HUDEP-2 (cell line): ENCODE results near the gene PAK2.
A peak's percentile ranks its signal among the peaks of the same experiment; 100 is the strongest.
"Not testable (repeated sequence)": the region's sequence is repeated elsewhere in the genome, so short reads cannot be mapped to it uniquely, and the experiment has no call there.

Experiments
- DNase-seq, 76 experiments: peaks; one replicate each; lab custom pipeline; 2025; ENCODE audit not compliant: unreplicated experiment in 76 of 76; lab: John Stamatoyannopoulos, UW

PAK2 gene

DNA sequence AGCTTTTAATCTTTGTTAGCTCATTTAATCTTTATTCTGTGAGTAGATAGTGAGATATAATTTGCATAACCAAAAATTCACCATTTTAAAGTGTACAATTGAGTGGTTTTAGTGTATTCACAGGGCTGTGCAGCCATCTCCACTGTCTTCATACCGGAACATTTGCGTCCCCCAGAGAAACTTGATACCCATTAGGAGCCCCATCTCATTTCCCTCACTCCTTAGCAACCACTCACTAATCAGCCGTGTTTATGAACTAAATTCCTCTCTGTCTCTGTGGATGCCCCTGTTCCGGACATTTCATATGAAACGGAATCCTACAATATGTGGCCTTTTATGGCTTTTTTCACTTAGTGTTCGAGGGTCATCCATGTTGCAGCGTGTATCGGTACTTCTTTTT lies 38.2 kb downstream of the PAK2 start:
- no peak for DNase-seq

DNA sequence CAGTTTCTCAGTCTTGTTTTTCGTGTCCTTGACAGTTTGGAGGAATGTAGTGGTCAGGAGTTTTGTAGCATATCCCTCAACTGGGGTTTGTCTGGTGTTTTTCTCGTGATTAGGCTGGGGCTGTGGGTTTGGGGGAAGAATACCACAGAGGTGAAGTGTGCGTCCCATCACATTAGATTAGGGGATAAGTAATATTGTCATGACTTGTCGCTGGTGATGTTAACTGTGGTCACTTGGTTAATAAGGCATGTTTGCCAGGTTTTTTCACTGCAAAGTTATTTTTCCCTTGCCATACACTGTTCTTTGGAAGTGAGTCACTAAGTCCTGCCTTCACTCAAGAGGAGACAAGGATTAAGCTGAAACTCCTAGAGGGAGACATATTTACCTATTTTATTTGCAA lies 39.1 kb downstream of the PAK2 start:
- DNase-seq, result no peak

GRCh38 chr3:196782511-196782910 lies 42.9 kb downstream of the PAK2 start:
- DNase-seq, result no peak

DNA sequence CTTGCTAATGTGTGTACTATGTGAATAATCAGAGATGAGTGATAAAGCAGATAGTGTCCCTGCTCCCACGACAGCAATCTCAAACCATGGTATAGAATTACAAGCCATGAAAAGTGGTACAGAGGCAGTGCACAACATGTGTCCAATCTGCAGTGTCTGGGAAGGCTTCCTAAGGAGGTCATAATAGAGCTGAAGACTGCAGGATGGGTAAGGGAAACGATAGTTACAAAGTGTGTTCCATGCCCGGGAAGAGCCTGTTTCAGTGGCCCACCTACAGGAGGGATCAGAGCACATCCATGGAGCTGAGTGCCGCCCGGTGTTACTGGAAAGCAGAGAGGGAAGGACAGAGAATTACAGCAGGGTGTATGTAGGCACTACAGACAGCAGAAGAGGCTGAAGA lies 48.9 kb downstream of the PAK2 start:
- DNase-seq, result no peak

- DNase-seq, result peak in 1 of 76 experiments; percentile 3
Observed at GRCh38 chr3:196789885-196790359, 50.3 kb downstream of the PAK2 start.

GRCh38 chr3:196790636-196791035 lies 51.0 kb downstream of the PAK2 start:
- DNase-seq, result no peak

DNA sequence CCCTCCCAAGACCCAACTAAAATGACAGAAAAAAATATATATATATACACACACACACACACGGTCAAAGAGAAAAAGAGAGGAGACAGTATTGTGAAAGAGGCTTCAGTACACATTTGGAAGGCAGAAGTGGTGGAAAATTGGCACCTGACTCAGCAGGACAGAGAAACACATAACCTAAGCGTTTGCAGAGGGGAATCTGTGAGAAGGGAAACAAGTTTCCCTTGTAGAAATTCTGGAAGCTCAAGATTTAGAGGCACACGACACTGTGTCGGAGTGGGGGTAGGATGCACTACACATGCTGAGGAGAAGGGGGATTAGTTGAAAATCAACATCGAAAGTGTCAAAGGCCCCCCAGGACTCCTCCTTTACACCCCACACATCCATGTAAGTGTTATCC lies 53.1 kb downstream of the PAK2 start:
- peak in 1 of 76 experiments; percentile 1 for DNase-seq

GRCh38 chr3:196793246-196793645 lies 53.6 kb downstream of the PAK2 start:
- DNase-seq, result no peak

DNA sequence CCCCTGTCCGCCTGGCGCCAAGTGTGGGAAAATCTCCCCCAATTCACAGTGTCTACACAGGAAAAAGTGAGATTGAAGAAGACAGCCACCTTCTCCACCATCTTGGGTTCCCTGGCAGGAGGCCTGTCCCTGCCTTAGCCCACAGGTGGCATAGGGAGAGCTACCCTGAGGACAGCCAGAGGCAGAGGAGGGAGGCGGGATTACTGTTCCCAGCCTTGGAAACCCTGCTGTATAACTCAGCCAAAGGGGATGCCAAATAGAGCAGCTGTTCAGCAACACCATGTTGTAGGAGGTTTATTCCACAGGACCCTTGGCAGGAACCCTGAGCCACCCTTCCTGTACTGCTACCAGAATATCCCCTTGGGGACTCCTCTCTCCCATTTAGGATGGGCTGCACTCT lies 54.8 kb downstream of the PAK2 start:
- DNase-seq, result no peak

- no peak for DNase-seq
Observed at GRCh38 chr3:196796317-196796716, 56.7 kb downstream of the PAK2 start.

- no peak for DNase-seq
Observed at GRCh38 chr3:196800742-196801434, 61.2 kb downstream of the PAK2 start.

- DNase-seq, result no peak
Observed at GRCh38 chr3:196803891-196804468, 64.3 kb downstream of the PAK2 start.

- DNase-seq, result no peak
Observed at GRCh38 chr3:196804773-196805172, 65.1 kb downstream of the PAK2 start.

DNA sequence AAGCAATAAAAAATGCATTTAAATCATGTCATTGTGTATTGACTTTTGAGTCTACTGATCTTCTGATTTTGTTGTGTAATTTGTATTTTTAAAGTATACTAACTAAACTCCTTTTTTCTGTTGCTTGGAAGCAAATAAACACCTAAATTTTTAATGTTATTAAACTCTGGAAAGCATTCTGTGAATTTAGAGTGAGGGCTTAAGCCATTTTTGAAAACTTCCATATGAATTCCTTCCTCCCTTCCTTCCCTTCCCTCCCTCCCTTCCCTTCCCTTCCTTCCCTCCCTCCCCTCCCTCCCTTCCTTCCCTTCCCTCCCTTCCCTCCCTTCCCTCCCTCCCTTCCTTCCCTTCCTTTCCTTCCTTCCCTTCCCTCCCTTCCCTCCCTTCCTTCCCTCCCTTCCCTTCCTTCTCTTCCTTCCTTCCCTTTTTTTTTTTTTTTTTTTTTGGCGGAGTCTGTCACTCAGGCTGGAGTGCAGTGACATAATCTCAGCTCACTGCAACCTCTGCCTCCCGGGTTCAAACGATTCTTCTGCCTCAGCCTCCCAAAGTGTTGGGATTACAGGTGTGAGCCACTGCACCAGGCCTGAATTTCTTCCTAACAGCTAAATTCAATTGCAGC lies 71.4 kb downstream of the PAK2 start:
- no peak for DNase-seq

DNA sequence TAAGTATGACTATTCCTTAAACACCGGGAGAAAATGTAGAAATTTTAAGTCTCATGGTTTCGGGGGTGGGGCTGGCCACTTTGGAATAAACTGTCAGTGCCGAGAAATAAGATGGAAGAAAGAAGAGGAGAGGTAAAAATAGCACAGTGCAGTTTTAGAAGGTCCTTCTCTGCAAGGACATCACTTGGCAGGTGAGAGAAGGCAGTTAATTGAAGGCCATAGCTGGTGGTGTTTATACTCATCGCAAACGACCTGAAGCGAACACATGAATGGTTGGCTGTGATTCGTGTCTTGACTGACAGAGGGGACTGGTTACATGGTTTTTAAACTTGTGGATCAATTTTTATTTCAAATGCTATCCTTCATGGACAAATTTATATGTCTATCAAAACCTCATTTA lies 73.2 kb downstream of the PAK2 start:
- no peak for DNase-seq

- peak in 12 of 76 experiments; percentile 1 to 52 (median 18) for DNase-seq
Observed at GRCh38 chr3:196813903-196814302, 74.2 kb downstream of the PAK2 start.

DNA sequence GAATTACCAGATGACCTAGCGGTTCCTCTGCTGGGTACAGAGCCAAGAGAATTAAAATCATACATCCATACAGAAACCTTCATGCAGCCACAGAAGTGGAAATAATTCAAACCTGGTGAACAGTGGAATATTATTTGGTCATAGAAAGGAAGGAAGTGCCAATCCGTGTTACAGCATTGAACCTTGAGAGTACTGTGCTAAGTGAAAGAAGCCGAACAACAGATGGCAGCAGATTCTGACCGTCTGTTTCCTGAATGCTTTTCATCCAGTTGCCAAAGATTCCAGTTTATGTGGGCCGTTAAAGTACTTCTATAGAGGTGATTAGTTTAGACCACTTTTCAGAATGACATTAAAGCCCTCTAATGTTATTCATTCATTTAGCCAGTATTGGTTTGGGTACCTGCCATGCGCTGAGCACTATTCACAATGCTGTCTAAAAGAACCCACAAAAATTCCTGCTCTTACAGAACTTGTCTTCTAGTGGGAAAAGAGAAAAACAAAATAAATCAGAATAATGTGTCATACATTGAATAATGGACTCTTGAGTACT lies 82.2 kb downstream of the PAK2 start:
- no peak for DNase-seq

GRCh38 chr3:196829651-196830050 lies 90.0 kb downstream of the PAK2 start:
- not testable (repeated sequence) for DNase-seq

- no peak for DNase-seq
Observed at GRCh38 chr3:196835086-196835485, 95.4 kb downstream of the PAK2 start.

DNA sequence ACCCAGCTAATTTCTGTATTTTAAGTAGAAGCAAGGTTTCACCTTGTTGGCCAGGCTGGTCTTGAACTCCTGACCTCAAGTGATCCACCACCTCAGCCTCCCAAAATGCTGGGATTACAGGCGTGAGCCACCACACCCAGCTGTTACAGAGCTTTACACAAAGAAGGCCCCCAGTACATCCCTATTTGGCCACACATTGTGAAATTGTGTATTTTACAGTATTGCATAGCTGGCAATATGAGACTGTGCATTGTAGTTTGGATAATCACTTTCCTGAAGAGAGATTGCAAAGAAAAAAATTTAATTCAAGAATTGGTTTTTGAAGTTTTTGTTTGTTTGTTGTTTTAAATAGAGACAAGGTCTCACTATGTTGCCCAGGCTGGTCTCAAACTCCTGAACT lies 97.0 kb downstream of the PAK2 start:
- DNase-seq, result not testable (repeated sequence)

GRCh38 chr3:196837819-196838420 lies 98.3 kb downstream of the PAK2 start:
- peak in 65 of 76 experiments; percentile 3 to 80 (median 41) for DNase-seq
